Measurements from ENCODE around the gene TMEM258. TPM values are rescaled to one million over a fixed set of nuclear protein-coding genes. Genes with fewer than 3 reads are reported as not detected.

Gene TMEM258
- total and polyA plus RNA-seq, 2 of the 4 experiments (the other 2 are of a cell fraction) = 107 to 280 TPM

GRCh38 chr11:61837411-61838005 is 45.1 kb upstream of the TMEM258 start:
- no peak overlapping the region for H4K8ac ChIP-seq (ENCODE audit: low read depth in 2 of 2, low read length in 2 of 2)
- H3K4ac ChIP-seq (ENCODE audit: low read depth, low read length) = no peak overlapping the region
- no peak overlapping the region for H3K56ac ChIP-seq (ENCODE audit: extremely low read depth, insufficient read depth, low read length)
- H3K79me1 ChIP-seq (ENCODE audit: low read depth in 1 of 2, low read length in 2 of 2) = peaks cover 4 to 54% of the 10 kb centered on the region in 2 experiments; a peak in 3 of 4 replicates
- no TSS peak for BruUV-seq (replicated peaks)
- peaks cover 18% of the 10 kb centered on the region for H3K9me1 ChIP-seq (ENCODE audit: insufficient read depth, low read length)
- no peak overlapping the region for H3K9ac ChIP-seq (ENCODE audit: low read depth, low read length)
- no peaks in the 10 kb centered on the region for H3K9me3 ChIP-seq (ENCODE audit: control insufficient read depth, insufficient read depth, low read length)
- H2AK9ac ChIP-seq (replicated peaks; ENCODE audit: low read depth, low read length, poor library complexity) = no peak overlapping the region
- H3K4me3 ChIP-seq (ENCODE audit: insufficient read depth, low read depth, low read length) = no peak overlapping the region
- H3K18ac ChIP-seq (ENCODE audit: low read depth, low read length) = no peak overlapping the region
- peaks cover 32% of the 10 kb centered on the region for H3K36me3 ChIP-seq (ENCODE audit: control insufficient read depth, insufficient read depth, low read length)
- H3K14ac ChIP-seq (replicated peaks; ENCODE audit: low read depth, low read length) = no peak overlapping the region
- intact Hi-C loops (cut with micrococcal nuclease) = no loop called here
- H2BK5ac ChIP-seq (ENCODE audit: low read depth, low read length, poor library complexity, severe bottlenecking) = no peak overlapping the region
- dilution Hi-C loops (cut with HindIII; ENCODE audit: low sequenced_read_pairs, unreplicated experiment) = no loop called here
- DNase-seq (no peak), ATAC-seq (ENCODE audit: low read depth) (no peak)
- no peak overlapping the region for H2BK20ac ChIP-seq (ENCODE audit: low read depth, low read length)
- H2AK5ac ChIP-seq (ENCODE audit: low read depth, low read length) = no peak overlapping the region
- no peak overlapping the region for H3K23ac ChIP-seq (ENCODE audit: low read depth, low read length)
- CTCF ChIA-PET = interaction anchor here (0.6 kb wide), 1 partner anchor 36 kb away, joined by 3 read pairs; no protein-coding TSS in a partner anchor
- H3K4me1 ChIP-seq (ENCODE audit: control insufficient read depth, insufficient read depth, low read length) = peaks cover 6% of the 10 kb centered on the region; the same call in 1 of the 2 replicates
- TF ChIP-seq NFE2L2 (IDR thresholded peaks at IDR 0.05; ENCODE audit: low read depth, low read length) = no peak
- H4K5ac ChIP-seq (ENCODE audit: low read depth, low read length) = no peak overlapping the region
- no peak overlapping the region for H2AFZ ChIP-seq (replicated peaks; ENCODE audit: low read length, poor library complexity)
- no peak overlapping the region for H2BK120ac ChIP-seq (ENCODE audit: low read depth, low read length)
- H4K91ac ChIP-seq (ENCODE audit: insufficient read depth, low read depth, low read length) = no peak overlapping the region
- no peak overlapping the region for H2BK15ac ChIP-seq (ENCODE audit: low read depth, low read length)
- no peaks in the 10 kb centered on the region for H3K27me3 ChIP-seq (ENCODE audit: control insufficient read depth, insufficient read depth, low read length)
- peaks cover 34% of the 10 kb centered on the region; the same call in 1 of the 2 replicates for H4K20me1 ChIP-seq (ENCODE audit: insufficient read depth, low read length)
- WGBS, 2 experiments (ENCODE audit: extremely low coverage in 2 of 2, insufficient read length in 1 of 2) = 95% methylated on average over 2 of the region's 15 CpGs; no CpG with 5 or more reads in 1 of the 2 experiments
- POLR2A ChIA-PET (ENCODE audit: unreplicated experiment) = no interaction called here
- no peak overlapping the region for H3K27ac ChIP-seq (ENCODE audit: insufficient read depth, low read length)
- no peak overlapping the region for H3K4me2 ChIP-seq (ENCODE audit: low read depth, low read length)
- in situ Hi-C loops (cut with MboI; ENCODE audit: low sequenced_read_pairs) = no loop called here

Measured in IMR-90 (cell line).